ENCODE results near the gene CXorf49. TPM values are rescaled to one million over a fixed set of nuclear protein-coding genes. Genes with fewer than 3 reads are reported as not detected.
"Not testable (repeated sequence)": the region's sequence is repeated elsewhere in the genome, so short reads cannot be mapped to it uniquely, and the experiment has no call there.

The CXorf49 gene
- not detected for polyA plus RNA-seq (ENCODE audit: insufficient read length in 3 of 3)

- not testable (repeated sequence) for DNase-seq (ENCODE audit: low read depth in 3 of 3, low spot score in 2 of 3)
Observed at GRCh38 chrX:71718185-71718584, at the start of gene CXorf49. Gene CXorf49, minus strand, starts transcription at chrX:71718285. Its CDS starts 134 bp downstream, at chrX:71718151.

GRCh38 chrX:71767134-71767533 lies 49.0 kb upstream of the CXorf49 start:
- not testable (repeated sequence) for DNase-seq (ENCODE audit: low read depth in 3 of 3, low spot score in 2 of 3)

- DNase-seq (ENCODE audit: low read depth in 3 of 3, low spot score in 2 of 3) = not testable (repeated sequence)
Observed at GRCh38 chrX:71765613-71766012, 47.5 kb upstream of the CXorf49 start.

- not testable (repeated sequence) for DNase-seq (ENCODE audit: low read depth in 3 of 3, low spot score in 2 of 3)
Observed at GRCh38 chrX:71764832-71765231, 46.7 kb upstream of the CXorf49 start.

- DNase-seq (ENCODE audit: low read depth in 3 of 3, low spot score in 2 of 3) = not testable (repeated sequence)
Observed at GRCh38 chrX:71763049-71763448, 45.0 kb upstream of the CXorf49 start, which contains the start of gene CXorf49B. Gene CXorf49B, plus strand, starts transcription at chrX:71763349. Its CDS starts 75 bp downstream, at chrX:71763424.

GRCh38 chrX:71760688-71761281 lies 42.7 kb upstream of the CXorf49 start:
- DNase-seq (ENCODE audit: low read depth in 3 of 3, low spot score in 2 of 3) = not testable (repeated sequence)

GRCh38 chrX:71720289-71720886 lies 2.3 kb upstream of the CXorf49 start:
- DNase-seq (ENCODE audit: low read depth in 3 of 3, low spot score in 2 of 3) = not testable (repeated sequence)

- DNase-seq (ENCODE audit: low read depth in 3 of 3, low spot score in 2 of 3) = not testable (repeated sequence)
Observed at GRCh38 chrX:71719195-71719594, 1.1 kb upstream of the CXorf49 start.

GRCh38 chrX:71716323-71716722 lies 1.8 kb downstream of the CXorf49 start:
- DNase-seq (ENCODE audit: low read depth in 3 of 3, low spot score in 2 of 3) = not testable (repeated sequence)

GRCh38 chrX:71715551-71715950 lies 2.5 kb downstream of the CXorf49 start:
- not testable (repeated sequence) for DNase-seq (ENCODE audit: low read depth in 3 of 3, low spot score in 2 of 3)

- not testable (repeated sequence) for DNase-seq (ENCODE audit: low read depth in 3 of 3, low spot score in 2 of 3)
Observed at GRCh38 chrX:71714064-71714463, 4.0 kb downstream of the CXorf49 start.

GRCh38 chrX:71702853-71703252 lies 15.2 kb downstream of the CXorf49 start:
- DNase-seq (ENCODE audit: low read depth in 3 of 3, low spot score in 2 of 3) = not testable (repeated sequence)

- DNase-seq (ENCODE audit: low read depth in 3 of 3, low spot score in 2 of 3) = not testable (repeated sequence)
Observed at GRCh38 chrX:71699023-71699344, 19.1 kb downstream of the CXorf49 start.

GRCh38 chrX:71698299-71699022 lies 19.6 kb downstream of the CXorf49 start:
- DNase-seq (ENCODE audit: low read depth in 3 of 3, low spot score in 2 of 3) = not testable (repeated sequence)

GRCh38 chrX:71697466-71698298 lies 20.4 kb downstream of the CXorf49 start:
- DNase-seq (ENCODE audit: low read depth in 3 of 3, low spot score in 2 of 3) = not testable (repeated sequence)

GRCh38 chrX:71696641-71697465 lies 21.2 kb downstream of the CXorf49 start:
- DNase-seq (ENCODE audit: low read depth in 3 of 3, low spot score in 2 of 3) = not testable (repeated sequence)

GRCh38 chrX:71679575-71680207 lies 38.4 kb downstream of the CXorf49 start:
- no peak for DNase-seq (ENCODE audit: low read depth in 3 of 3, low spot score in 2 of 3)

- not testable (repeated sequence) for DNase-seq (ENCODE audit: low read depth in 3 of 3, low spot score in 2 of 3)
Observed at GRCh38 chrX:71677195-71677594, 40.9 kb downstream of the CXorf49 start.

GRCh38 chrX:71676068-71676795 lies 41.9 kb downstream of the CXorf49 start:
- not testable (repeated sequence) for DNase-seq (ENCODE audit: low read depth in 3 of 3, low spot score in 2 of 3)
